NOMO-1 (cell line): Measurements from ENCODE around the gene GRID2.

ENCODE experiments used
- DNase-seq, 2 experiments: peaks; one replicate each; lab custom pipeline; 2025; ENCODE audit not compliant: unreplicated experiment in 2 of 2; lab: John Stamatoyannopoulos, UW

GRID2 gene

DNA sequence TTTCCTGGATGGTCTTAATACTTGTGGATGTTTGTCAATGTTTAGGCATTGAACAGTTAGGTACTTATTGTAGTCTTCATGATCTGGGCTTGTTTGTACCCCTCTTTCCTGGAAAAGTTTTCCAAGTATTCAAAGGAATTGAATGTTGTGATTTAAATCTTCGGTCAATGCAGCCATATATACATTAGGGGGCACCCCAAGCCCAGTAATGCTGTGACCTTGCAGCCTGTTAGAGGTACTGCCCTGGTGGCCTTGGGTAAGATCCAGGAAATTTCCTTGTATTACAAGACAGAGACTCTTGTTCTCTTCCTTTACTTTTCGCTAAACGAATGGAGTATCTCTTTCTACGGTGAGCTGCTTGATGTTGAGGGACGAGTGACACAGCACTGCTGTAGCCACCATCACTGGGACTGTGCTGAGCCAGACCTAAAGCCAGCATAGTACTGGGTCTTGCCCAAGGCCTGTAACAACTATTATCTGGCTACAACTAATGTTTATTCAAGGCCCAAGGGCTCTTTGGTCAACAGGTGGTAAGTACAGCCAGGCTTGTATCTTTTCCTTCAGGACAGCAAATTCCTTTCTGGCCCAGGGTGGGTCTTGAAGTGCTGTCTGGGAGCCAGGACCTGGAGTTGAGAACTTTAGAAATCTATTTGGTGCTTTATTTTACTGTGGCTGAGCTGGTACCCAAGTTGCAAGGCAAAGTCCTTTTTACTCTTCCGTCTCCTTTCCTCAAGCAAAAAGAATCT, 1406.5 kb downstream of the GRID2 start:
- DNase-seq = no peak

DNA sequence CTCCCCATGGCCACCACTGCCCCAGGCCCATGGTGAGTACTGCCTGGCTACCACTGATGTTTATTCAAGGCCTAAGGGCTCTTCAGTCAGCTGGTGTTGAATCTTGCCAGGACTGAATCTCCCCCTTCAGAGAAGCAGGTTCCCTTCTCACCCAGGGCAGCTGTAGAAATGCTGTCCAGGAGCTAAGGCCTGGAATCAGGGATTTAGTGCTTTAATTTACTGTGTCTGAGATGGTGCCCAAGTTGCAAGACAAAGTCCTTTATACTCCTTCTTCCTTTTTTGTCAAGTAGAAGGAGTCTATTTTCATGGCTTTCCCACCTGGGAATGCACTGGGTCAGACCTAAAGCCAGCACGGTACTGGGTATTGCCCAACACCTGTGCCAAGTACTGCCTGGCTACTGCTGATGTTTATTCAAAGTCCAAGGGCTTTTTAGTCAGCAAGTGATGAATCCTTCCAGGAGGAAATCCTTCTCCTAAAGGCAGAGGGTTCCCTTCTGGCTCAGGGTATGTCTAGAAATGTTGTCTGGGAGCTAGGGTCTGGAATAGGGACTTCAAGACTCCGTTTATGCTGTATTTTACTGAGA, 1407.2 kb downstream of the GRID2 start:
- no peak for DNase-seq

DNA sequence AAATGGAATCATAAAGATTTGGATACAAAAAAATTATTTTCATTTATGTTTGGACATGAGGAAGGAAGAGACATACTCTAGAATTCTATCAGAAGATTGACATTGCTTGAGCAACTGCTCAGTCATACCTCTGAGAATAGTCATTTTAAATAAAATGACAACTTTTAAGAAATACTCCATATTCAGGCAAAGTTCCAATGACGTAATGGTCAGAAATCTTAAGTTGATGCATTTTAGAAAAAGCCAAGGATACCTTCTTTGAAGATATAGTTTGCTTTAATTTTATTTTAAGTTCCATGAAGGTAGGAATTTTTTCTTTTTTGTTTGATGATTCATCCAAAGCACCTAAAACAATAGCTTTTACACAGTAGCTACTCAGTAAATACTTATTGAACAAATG, 1414.5 kb downstream of the GRID2 start:
- no peak for DNase-seq

DNA sequence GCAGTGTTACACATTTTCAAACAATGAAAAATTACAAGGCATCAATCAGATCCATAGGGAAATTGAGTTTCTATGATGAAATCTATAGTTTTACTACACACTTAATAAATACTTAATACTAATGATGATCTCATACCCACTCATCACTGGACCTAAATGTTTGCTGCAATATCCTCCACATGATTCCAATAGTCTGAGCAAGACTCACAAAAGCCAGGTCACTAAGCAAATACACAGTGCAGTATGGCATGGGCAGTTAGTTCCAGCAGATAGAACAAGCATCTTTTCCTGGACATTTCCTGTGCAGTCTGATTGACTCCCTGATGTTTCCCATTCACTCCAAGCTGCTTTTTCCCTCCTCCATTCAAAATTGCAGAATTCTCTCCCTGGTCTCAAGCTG, 1415.8 kb downstream of the GRID2 start:
- DNase-seq = no peak

DNA sequence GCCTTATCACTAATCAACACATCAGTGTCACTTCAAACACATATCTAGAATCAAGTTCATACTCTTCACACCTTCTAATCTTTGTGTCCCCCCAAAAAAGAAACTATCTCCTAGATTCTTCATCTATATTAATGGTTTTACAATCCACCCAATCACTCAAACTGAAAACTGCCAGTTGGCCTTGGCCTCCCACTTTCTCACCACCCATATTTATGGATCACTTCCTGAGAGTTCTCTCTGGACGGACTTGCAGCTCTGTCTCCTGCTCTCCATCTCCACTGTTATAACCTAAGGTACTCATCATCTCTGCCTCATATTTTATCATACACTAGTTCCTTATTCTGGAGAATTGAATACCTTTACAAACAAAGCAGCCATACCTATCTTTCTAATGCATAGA, 1418.7 kb downstream of the GRID2 start:
- no peak for DNase-seq

DNA sequence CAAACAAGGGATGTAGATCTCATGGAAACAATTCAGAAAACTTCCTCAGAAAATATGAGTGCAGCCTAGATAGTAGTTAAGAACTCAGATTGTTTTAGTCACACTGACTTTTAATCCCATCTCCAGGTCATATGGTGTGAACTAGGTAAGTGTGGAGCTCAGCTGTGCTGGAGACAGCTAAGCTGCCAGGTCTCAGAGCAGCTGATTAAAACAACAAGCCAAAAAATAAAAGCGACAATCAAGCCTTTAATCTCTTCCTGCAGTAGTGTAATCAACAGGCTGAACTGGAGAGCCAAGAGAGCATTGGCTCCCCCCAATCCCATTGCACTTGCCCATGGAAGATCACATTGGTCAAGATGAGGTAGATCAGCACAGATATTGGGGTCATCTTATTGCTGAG, 1426.5 kb downstream of the GRID2 start:
- no peak for DNase-seq

DNA sequence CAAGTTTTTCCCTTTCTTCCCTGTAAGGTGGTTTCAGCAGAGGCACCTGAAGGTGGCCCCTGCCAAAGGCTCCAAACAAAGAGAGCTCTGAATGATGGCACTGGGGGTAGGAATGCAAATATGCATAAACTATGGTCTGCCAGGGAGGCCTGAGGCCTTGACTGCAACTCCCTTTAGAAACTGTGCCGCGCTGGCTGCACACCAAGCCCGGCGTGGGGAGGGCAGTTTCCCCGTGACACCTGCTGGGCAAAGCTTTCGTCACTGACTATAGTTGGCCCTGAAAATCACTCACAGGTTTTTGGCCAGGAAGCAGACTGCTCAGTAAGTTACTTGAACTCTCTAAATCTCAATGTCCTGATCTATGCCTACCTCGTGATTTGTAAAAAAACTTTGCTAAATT, 1427.0 kb downstream of the GRID2 start:
- DNase-seq = no peak

DNA sequence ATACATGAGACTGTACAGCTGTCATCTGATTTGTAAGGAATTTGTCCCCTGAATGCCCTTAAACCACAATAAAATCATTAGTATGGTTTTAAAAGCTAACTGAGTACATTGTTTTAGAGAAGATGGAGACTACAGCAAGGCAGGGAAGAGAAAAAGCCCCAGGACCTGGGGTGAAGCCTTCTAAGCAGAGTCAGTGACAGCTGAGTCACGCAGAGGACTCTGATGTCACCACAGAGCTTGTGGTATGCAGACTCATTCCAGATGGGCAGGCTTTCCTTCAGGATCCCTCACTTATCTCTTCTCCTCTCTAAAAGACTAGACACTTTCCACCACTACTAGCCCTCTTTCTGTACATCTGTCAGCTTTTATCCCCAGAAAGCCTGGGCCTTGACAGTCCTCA, 1427.7 kb downstream of the GRID2 start:
- no peak for DNase-seq

DNA sequence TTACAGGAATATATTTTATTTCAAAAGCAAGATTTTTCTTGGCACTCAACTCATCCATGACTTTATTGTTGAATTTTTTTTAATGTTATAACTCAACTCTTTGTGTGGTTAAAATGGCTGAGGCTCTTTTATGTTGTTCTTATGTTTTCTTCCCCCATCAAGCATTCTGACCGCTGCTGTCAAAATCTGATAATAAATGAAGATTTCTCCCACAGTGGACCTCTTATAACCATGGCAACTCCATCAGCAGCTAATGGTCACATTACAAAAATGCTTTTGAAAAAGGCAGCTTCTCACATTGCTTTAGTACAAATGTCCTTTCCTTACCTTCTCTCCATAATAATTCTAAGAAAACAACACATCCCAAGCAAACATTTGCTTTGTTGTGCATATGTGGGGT, 1428.7 kb downstream of the GRID2 start:
- DNase-seq = no peak

DNA sequence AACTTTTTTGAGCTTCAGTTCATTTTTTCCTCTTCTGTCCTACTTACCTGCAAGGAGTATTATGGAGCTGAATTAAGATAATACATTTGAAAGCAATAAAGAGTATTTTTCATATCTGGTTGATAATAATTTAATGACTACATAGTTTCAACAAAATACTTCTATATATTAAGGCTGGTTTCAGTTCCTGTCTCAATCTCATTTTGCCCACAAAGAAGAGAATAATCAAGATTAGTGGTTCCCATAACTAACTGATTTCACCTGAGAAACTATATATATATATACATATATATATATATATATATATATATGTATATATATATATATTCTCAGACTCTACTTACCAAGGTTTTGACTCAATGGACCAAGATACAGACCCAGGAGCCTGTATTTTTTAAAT, 1437.1 kb downstream of the GRID2 start:
- DNase-seq = no peak

DNA sequence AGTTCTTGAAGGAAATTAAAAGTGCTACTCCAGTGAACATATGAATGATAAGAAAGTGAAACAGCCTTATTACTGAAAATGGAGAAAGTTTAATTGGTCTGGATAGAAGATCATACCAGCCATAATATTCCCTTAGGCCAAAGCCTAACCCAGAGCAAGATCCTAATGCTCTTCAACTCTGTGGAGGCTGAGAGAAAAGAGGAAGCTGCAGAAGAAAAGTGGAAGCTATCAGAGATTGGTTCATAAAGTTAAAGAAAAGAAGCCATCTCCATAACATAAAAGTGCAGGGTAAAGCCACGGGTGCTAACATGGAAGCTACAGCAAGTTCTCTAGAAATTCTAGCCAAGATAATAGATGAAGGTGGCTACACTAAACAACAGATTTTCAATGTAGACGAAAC, 1439.3 kb downstream of the GRID2 start:
- DNase-seq = peak in 1 of 2 experiments; percentile 1

DNA sequence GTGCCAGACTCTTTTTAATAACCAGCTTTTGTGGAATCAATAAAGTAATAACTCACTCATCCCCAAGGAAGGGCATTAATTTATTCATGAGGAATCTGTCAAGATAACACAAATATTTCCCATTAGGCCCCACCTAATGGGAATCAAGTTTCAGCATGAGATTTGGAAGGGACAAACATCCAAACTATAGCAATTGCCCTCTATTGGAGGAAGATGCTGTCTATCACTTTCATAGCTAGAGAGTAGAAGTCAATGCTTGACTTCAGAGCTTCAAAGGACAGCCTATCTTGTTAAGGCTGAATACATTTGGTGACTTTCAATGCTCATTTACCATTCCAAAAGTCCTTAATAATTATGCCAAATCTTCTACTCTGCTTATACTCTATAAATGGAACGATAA, 1439.9 kb downstream of the GRID2 start:
- no peak for DNase-seq

DNA sequence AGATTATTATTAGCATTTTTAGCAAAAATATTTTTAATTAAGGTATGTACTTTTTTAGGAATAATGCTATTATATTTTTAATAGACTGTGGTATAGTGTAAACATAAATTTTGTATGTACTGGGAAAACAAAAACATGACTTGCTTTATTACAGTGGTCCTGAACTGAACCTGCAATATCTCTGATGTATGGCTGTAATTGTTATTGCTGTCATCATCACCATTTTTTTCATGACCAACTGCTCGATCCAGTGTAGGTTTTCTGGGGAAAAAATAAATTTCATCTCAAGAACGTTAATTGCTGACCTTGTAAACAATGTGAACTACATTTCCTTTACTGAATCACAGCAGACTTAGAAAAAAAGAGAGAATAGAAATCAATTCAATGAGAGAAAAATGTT, 1441.2 kb downstream of the GRID2 start:
- no peak for DNase-seq

DNA sequence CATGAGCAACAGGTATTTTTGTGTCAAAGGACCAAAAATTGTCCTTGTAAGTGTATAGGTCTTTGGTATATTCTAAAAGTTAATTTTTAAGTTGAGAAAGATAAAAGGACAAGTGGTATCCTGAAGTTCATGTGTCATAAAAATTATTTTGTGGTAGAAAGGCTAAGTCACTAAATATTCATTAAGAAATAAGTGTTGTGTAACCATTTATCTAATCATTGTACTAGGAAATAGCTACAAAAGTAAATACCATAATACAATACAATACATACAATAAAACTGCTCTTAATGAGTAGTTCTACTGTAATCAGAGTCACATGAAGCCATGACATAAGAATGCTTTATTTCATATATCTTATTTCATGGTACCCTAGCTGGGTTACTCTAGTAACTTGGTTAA, 1442.3 kb downstream of the GRID2 start:
- no peak for DNase-seq

DNA sequence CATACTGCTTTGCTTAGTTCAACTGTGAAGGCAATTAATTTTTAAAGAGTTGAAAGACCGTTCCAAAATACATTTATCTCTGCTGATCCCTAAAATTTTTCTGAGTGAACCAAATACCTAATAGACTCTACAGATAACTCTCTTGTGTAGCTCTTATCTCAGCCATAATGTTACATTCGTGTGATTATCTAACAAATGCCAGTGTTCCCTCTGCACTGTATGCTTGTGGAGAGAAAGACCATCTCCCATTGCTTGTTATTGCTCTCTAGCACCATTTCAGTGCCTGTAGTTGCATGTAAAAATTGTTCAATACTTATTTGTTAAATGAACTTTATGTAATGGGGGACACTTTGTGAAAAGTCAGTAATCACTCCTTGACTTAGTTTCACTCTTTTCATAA, 1443.5 kb downstream of the GRID2 start:
- no peak for DNase-seq

DNA sequence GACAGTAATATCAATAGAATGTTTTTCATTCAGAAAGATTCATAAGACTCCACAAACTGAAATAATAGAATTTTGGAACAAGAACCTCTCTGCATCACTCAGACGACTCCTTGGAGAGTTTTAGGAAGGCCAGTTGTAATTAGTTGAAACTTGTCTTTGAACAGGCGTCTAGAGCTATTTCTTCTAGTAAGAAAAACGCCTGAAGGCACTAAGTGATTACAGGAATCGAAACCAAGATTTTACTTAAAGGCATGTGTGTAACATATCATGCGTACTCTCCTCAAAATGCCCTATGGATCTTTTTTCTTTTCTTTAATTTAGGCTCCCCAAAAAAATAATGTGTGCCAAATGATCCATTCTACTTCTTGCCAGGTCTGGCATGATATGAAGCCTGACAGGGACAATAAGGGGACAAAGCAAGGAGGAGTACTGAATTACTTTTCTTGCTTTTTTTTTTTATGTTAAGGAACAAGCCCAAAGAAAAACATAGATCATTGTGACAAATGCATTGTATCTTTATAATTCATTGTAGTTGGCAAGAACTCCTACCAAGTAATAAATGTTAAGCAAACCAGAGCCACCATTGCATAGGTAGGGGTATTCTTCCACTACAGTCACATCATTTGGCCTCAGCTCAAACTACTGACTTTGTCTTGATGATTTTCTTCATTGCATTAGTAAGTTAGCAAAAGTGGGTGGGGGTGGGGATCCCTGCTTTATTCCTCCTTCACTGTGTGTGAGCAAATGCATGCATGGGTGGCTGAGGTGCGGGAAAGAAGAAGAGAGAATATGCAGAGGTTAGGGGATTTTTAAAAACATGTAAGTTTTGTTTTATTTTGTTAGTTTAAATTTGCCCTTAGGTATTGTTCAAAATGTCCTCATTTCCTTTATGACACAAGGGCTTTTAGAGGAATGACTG, 1444.9 kb downstream of the GRID2 start:
- DNase-seq = no peak

DNA sequence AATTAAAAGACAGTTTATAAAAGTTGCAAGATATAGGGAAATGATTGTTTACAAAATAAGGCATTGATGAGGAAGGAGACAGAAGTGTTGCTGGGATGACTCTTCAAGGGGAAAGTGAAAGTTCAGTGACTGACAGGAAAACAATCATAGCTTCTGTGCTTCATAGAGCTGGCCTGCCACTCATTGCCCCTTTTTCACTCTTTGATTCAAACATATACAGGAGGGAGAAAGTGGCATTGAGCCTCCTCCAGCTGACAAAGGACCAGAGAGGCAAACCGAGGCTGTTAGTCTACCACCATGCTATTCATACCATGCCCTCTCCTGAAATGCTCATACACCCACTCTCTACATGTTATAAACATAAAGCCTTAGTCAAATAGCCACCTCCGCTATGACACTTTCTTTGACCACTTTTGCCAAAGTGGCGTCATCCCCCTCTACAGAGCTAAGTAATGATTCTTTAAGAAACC, 1445.6 kb downstream of the GRID2 start:
- no peak for DNase-seq

DNA sequence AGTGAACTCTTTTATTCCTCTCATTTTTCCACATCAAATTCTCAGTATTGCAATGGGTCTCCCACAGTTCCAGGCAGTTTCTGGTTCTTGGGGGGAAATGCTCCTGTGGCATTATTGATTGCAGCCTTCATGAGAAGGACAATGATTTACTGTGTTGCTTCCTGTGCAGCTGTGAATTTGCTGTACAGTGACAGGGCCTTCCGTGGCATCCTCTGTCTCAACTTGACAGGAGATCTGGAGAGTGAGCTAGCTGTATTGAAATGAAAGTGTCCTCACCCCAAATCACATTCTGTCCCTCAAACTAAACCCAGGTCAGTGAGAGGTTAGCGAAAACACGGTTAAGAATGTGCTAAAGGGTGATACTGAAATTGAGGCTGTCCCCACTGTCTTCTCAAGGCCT, 1447.6 kb downstream of the GRID2 start:
- no peak for DNase-seq

DNA sequence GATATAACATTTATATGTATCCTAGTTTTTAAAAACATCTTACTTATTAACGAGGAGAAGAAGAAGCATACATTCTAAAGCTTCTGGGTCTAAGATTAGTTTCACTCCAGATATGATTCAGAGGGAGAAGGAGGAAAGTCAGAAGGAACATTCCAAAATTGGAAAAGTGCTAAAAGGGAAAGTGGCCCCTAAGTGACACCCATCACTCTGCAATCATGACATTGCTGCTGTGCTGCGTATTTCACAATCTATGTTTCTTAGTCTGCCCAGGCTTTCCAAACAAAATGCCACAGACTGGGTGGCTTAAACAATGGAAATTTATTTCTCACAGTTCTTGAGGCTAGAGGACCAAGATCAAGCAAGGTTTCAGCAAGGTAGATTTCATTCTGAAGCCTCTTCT, 1452.3 kb downstream of the GRID2 start:
- DNase-seq = no peak

DNA sequence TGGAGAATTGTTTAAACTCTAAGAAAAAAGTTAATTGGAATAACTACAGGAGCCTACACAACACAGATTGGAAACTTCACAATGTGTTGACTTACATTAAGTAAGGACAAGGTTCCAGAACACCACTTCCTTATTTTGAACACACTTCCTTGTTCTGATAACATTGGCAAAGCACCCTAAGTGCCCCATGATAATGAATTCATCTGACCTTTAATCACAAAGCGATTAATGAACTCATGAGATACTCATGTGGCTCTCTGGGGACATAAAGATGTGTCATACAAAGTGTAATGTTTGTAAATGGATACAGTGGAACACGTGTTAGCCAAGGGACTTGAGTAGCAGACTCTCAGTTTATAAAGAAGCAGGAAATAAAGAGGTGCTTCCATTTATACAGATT, 1455.7 kb downstream of the GRID2 start:
- DNase-seq = no peak

DNA sequence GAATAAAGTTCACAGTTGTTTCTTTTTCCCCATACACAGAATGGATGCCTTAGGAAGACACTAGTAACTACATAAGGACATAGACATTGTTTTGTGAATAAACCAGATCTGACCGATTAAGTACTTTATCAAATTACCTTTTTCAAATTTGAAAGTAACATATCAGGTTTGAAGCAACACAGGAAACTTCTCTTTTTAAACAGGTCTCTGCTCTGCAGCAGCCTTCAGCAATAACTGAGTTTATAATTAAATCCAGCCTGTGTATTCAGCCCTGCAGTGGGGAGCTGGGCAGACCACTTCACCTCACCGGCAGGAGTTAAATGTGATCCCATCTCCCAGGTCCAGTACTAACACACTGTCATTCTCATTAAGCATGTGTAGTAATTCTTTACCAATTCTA, 1456.5 kb downstream of the GRID2 start:
- no peak for DNase-seq

DNA sequence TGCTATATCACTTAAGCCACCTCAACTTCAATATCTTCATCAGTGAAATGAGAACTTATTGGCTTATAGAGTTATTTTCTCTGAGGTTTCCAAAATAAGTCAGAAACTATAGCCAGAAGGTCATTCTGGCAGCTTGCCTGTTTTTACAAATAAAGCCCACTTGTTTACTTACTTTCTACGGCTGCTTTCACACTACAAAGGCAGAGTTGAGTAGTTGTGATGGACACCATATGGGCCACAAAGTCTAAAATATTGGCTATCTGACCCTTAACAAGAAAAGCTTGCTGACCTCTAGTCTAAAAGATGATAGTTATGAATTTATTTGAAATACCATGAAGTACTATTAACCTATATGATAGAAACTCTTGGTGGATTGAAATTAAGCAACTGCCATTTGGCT, 1457.5 kb downstream of the GRID2 start:
- DNase-seq = no peak
